Testis (tissue), 3 donors: ENCODE results near the gene FAM20A. TPM values are rescaled to one million over a fixed set of nuclear protein-coding genes. Genes with fewer than 3 reads are reported as not detected.

Source experiments
- DNase-seq: peaks from one replicate; pipeline ENCODE4 v3.0.0-alpha.2; 2019
- H3K27ac ChIP-seq, 2 donors: fragments of 200-600 bp; sonication (generic); one replicate each; pipeline ENCODE4 v1.5.1; 2019
- H3K27me3 ChIP-seq: fragments of 200-600 bp; sonication (generic); one replicate; pipeline ENCODE4 v1.5.1; 2019
- H3K36me3 ChIP-seq: fragments of 200-600 bp; sonication (generic); one replicate; pipeline ENCODE4 v1.5.1; 2017; ENCODE audit warnings: low read depth; ENCODE audit errors: missing control alignments
- H3K4me1 ChIP-seq: fragments of 200-600 bp; sonication (generic); one replicate; pipeline ENCODE4 v1.5.1; 2019
- H3K4me3 ChIP-seq, 2 donors: fragments of 200-600 bp; sonication (generic); one replicate each; pipeline ENCODE4 v1.5.1; 2017 to 2019
- H3K9me3 ChIP-seq: fragments of 200-600 bp; sonication (generic); one replicate; pipeline ENCODE4 v1.5.1; 2017
- CTCF ChIP-seq, 3 experiments: fragments of 450-650 bp in 2 of 3; fragments of 200-600 bp in 1 of 3; sonication (generic) in 1 of 3; IDR thresholded peaks; one replicate each; pipeline ENCODE4 v1.5.1; 2016 to 2019; ENCODE audit warnings: antibody characterized with exemption in 3 of 3, mild to moderate bottlenecking in 2 of 3, moderate library complexity in 1 of 3
- POLR2A ChIP-seq: fragments of 450-650 bp; IDR thresholded peaks from one replicate; pipeline ENCODE4 v1.6.1; 2017; ENCODE audit warnings: antibody characterized with exemption, mild to moderate bottlenecking, moderate library complexity
- WGBS, 2 donors: methylation state at CpG; one replicate each; pipeline ENCODE4 v1.1.5; 2018; 5-methylcytosine and 5-hydroxymethylcytosine counted together
- intact Hi-C: fragments of 100-400 bp; cut with DNase I; formaldehyde crosslinking; loops from one replicate; pipeline ENCODE4 v1.15.1; 2023; ENCODE audit warnings: low total_unique reads
- polyA plus RNA-seq: library from polyadenylated mRNA; stranded (reverse); fragments of 350-450 nt; fragmentation: Illumina TruSeq; extraction: RNeasy Lipid Tissue Mini Kit (QIAGEN cat#74804); gene quantifications from one replicate; pipeline ENCODE4 v1.2.3, GENCODE V29; 2014; ENCODE audit warnings: low read depth, low replicate concordance; ENCODE audit not compliant: insufficient read depth
- total RNA-seq, 2 donors: library from RNA; depleted of rRNA; stranded (reverse); fragments of >200 nt; gene quantifications; one replicate each; pipeline ENCODE4 v1.2.3, GENCODE V29; 2016

Gene FAM20A
- total and polyA plus RNA-seq, 3 donors from 2014 or later: 70.5 to 96.0 (median 93.4) TPM

GRCh38 chr17:68491381-68492231 lies 109.6 kb downstream of the FAM20A start:
- Histone ChIP-seq H3K27ac (peak overlapping the region; percentile 16 to 36), H3K9me3 (no peaks in the 10 kb centered on the region), H3K4me1 (peaks cover 35% of the 10 kb centered on the region), H3K36me3 (no peaks in the 10 kb centered on the region), H3K4me3 (no peak overlapping the region), H3K27me3 (no peaks in the 10 kb centered on the region)
- intact Hi-C loops: no loop called here
- TF ChIP-seq CTCF (IDR thresholded peaks at IDR 0.05) (no peak), POLR2A (no peak)
- WGBS, 2 donors: 21 to 25% methylated on average over 12 of the region's 12 CpGs
- DNase-seq: peak; percentile 74

GRCh38 chr17:68489919-68490318 lies 111.2 kb downstream of the FAM20A start:
- no peak overlapping the region for H3K4me3 ChIP-seq
- no peak overlapping the region for H3K27ac ChIP-seq
- DNase-seq: no peak
- intact Hi-C loops: no loop called here
- H3K4me1 ChIP-seq: peaks cover 37% of the 10 kb centered on the region
- no peak for TF ChIP-seq POLR2A
- WGBS, 2 donors: 73 to 86% methylated on average over 4 of the region's 4 CpGs
- no peaks in the 10 kb centered on the region for H3K27me3 ChIP-seq
- H3K9me3 ChIP-seq: no peaks in the 10 kb centered on the region
- H3K36me3 ChIP-seq: no peaks in the 10 kb centered on the region

Other genes starting within 250 kb of the FAM20A start
- 10 to 100 TPM; 26.8 to 38.3 TPM for gene WIPI1, start 143.9 kb downstream of the FAM20A start, total RNA-seq
- gene WIPI1, start 143.9 kb downstream of the FAM20A start, polyA plus RNA-seq: 25.4 TPM
- 100 to 1,000 TPM; 279 to 319 TPM for gene PRKAR1A, start 88.9 kb downstream of the FAM20A start, total RNA-seq
- 375 TPM for gene PRKAR1A, start 88.9 kb downstream of the FAM20A start, polyA plus RNA-seq